Measurements from ENCODE around the gene ATP6V1F. TPM values are rescaled to one million over a fixed set of nuclear protein-coding genes. Genes with fewer than 3 reads are reported as not detected.

ATP6V1F gene
- total RNA-seq, 5 donors from 2014 or later (not counting 1 experiment from before 2014, with no cell fraction given) = 62.6 to 78.1 (median 75.5) TPM

DNA sequence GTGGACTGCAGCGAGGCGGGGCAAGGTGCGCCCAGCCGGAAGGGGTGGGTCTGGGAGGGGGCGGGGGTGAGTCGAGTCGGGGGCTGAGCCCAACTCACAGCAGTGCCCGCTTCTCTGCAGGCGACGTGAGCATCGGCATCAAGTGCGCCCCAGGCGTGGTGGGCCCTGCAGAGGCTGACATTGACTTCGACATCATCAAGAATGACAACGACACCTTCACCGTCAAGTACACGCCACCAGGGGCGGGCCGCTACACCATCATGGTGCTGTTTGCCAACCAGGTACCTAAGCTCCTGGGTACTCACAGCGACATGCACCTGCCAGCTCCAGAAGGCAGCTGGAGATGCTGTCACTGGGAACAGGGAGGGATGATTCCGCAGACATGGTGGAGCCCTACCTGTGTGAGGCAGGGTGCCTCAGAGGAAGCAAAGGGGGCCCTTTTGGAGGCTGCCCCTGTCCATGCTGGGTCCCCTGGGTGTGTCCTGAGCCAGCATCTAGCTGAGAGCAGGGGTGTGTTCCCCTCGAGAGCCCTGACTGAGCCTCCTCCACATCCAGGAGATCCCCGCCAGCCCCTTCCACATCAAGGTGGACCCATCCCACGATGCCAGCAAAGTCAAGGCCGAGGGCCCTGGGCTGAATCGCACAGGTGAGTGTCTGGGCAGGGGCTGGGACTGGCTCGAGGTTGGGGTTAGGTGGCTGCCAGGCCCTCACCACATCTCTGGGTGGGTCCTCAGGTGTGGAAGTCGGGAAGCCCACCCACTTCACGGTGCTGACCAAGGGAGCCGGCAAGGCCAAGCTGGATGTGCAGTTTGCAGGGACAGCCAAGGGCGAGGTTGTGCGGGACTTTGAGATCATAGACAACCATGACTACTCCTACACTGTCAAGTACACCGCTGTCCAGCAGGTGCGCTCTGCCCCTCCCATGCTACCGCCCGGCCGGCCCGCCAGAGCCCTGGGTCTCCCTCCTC lies 19.7 kb upstream of the ATP6V1F start:
- POLR2A ChIA-PET = no interaction called here
- no peak overlapping the region for H3K27ac ChIP-seq (ENCODE audit: low read length)
- CTCF ChIA-PET = interaction anchor here in 1 of 2 donors (1.0 kb wide), 1 partner anchor 20 kb away, joined by 3 read pairs; the partner anchor contains the start of gene ATP6V1F
- H3K36me3 ChIP-seq (ENCODE audit: control insufficient read depth in 2 of 2, extremely low read depth in 1 of 2, insufficient read depth in 1 of 2, low read length in 1 of 2) = no peaks in the 10 kb centered on the region
- peaks cover 0 to 6% of the 10 kb centered on the region in 2 experiments for H3K4me1 ChIP-seq (ENCODE audit: control insufficient read depth in 1 of 2, extremely low read depth in 1 of 2, insufficient read depth in 2 of 2, low read length in 2 of 2)
- H3K27ac Mint-ChIP-seq = no peak overlapping the region
- WGBS (ENCODE audit: insufficient coverage) = 87% methylated on average over 28 of the region's 38 CpGs
- no peaks in the 10 kb centered on the region for H3K27me3 Mint-ChIP-seq
- no peak for DNase-seq
- no peak overlapping the region for H3K4me3 ChIP-seq (ENCODE audit: control insufficient read depth in 1 of 2, extremely low read depth in 1 of 2, low read length in 1 of 2)
- no peak overlapping the region for H3K4me3 Mint-ChIP-seq
- no peaks in the 10 kb centered on the region for H3K9me3 Mint-ChIP-seq
- no peaks in the 10 kb centered on the region for H3K36me3 Mint-ChIP-seq
- peaks cover 0 to 9% of the 10 kb centered on the region in 2 experiments for H3K27me3 ChIP-seq (replicated peaks in 1 of 2; ENCODE audit: control insufficient read depth in 2 of 2, extremely low read depth in 1 of 2, insufficient read depth in 2 of 2, low read length in 1 of 2)
- peaks cover 0 to 1% (median 0%) of the 10 kb centered on the region in 3 donors for H3K4me1 Mint-ChIP-seq
- ATAC-seq (replicated peaks in 1 of 4) = no peak
- no peaks in the 10 kb centered on the region for H3K9me3 ChIP-seq

GRCh38 chr7:128843938-128844621 lies 18.6 kb upstream of the ATP6V1F start:
- Mint-ChIP-seq H3K9me3 (no peaks in the 10 kb centered on the region), H3K27ac (no peak overlapping the region), H3K4me1 (peaks cover 0 to 1% (median 0%) of the 10 kb centered on the region in 3 donors), H3K36me3 (no peaks in the 10 kb centered on the region), H3K4me3 (no peak overlapping the region), H3K27me3 (no peaks in the 10 kb centered on the region)
- ChIA-PET POLR2A (no interaction called here), CTCF (no interaction called here)
- Histone ChIP-seq H3K4me1 (ENCODE audit: control insufficient read depth in 1 of 2, extremely low read depth in 1 of 2, insufficient read depth in 2 of 2, low read length in 2 of 2) (peaks cover 0 to 6% of the 10 kb centered on the region in 2 experiments), H3K4me3 (ENCODE audit: control insufficient read depth in 1 of 2, extremely low read depth in 1 of 2, low read length in 1 of 2) (no peak overlapping the region), H3K36me3 (ENCODE audit: control insufficient read depth in 2 of 2, extremely low read depth in 1 of 2, insufficient read depth in 1 of 2, low read length in 1 of 2) (no peaks in the 10 kb centered on the region), H3K27ac (ENCODE audit: low read length) (no peak overlapping the region), H3K9me3 (no peaks in the 10 kb centered on the region), H3K27me3 (replicated peaks in 1 of 2; ENCODE audit: control insufficient read depth in 2 of 2, extremely low read depth in 1 of 2, insufficient read depth in 2 of 2, low read length in 1 of 2) (peaks cover 0 to 9% of the 10 kb centered on the region in 2 experiments)
- no peak for DNase-seq
- 94% methylated on average over 14 of the region's 17 CpGs for WGBS (ENCODE audit: insufficient coverage)
- no peak for ATAC-seq (replicated peaks in 1 of 4)

- Mint-ChIP-seq H3K27ac (no peak overlapping the region), H3K9me3 (no peaks in the 10 kb centered on the region), H3K4me3 (no peak overlapping the region), H3K36me3 (no peaks in the 10 kb centered on the region), H3K4me1 (peaks cover 0 to 1% (median 0%) of the 10 kb centered on the region in 3 donors), H3K27me3 (no peaks in the 10 kb centered on the region)
- Histone ChIP-seq H3K27ac (ENCODE audit: low read length) (no peak overlapping the region), H3K36me3 (ENCODE audit: control insufficient read depth in 2 of 2, extremely low read depth in 1 of 2, insufficient read depth in 1 of 2, low read length in 1 of 2) (no peaks in the 10 kb centered on the region), H3K9me3 (no peaks in the 10 kb centered on the region), H3K4me3 (ENCODE audit: control insufficient read depth in 1 of 2, extremely low read depth in 1 of 2, low read length in 1 of 2) (no peak overlapping the region), H3K27me3 (replicated peaks in 1 of 2; ENCODE audit: control insufficient read depth in 2 of 2, extremely low read depth in 1 of 2, insufficient read depth in 2 of 2, low read length in 1 of 2) (peaks cover 0 to 11% of the 10 kb centered on the region in 2 experiments), H3K4me1 (ENCODE audit: control insufficient read depth in 1 of 2, extremely low read depth in 1 of 2, insufficient read depth in 2 of 2, low read length in 2 of 2) (peaks cover 0 to 6% of the 10 kb centered on the region in 2 experiments)
- POLR2A ChIA-PET = no interaction called here
- DNase-seq (no peak), ATAC-seq (replicated peaks in 1 of 4) (no peak)
- CTCF ChIA-PET = no interaction called here
- WGBS (ENCODE audit: insufficient coverage) = 91% methylated on average over 22 of the region's 25 CpGs
Measured at GRCh38 chr7:128844777-128845311, 17.8 kb upstream of the ATP6V1F start.

- no peak overlapping the region for H3K27ac Mint-ChIP-seq
- WGBS (ENCODE audit: insufficient coverage) = 78% methylated on average over 4 of the region's 5 CpGs
- CTCF ChIA-PET = no interaction called here
Measured at GRCh38 chr7:128845475-128845874, 17.2 kb upstream of the ATP6V1F start.

DNA sequence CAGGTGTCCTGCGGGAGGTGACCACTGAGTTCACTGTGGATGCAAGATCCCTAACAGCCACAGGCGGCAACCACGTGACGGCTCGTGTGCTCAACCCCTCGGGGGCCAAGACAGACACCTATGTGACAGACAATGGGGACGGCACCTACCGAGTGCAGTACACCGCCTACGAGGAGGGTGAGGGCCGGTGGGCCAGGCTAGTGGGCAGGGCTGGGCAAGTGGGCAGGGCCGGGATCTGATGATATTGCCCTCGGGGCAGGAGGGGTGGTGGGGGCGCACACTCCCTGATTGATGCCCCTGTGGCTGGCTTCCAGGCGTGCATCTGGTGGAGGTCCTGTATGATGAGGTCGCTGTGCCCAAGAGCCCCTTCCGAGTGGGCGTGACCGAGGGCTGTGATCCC lies 16.7 kb upstream of the ATP6V1F start:
- no peak for DNase-seq
- CTCF ChIA-PET = no interaction called here
- ATAC-seq (replicated peaks in 1 of 4) = no peak

More at GRCh38 chr7:128845475-128845874, 17.2 kb upstream of the ATP6V1F start:
- H3K4me3 Mint-ChIP-seq = no peak overlapping the region
- H3K36me3 Mint-ChIP-seq = no peaks in the 10 kb centered on the region
- H3K27me3 ChIP-seq (replicated peaks in 1 of 2; ENCODE audit: control insufficient read depth in 2 of 2, extremely low read depth in 1 of 2, insufficient read depth in 2 of 2, low read length in 1 of 2) = peaks cover 0 to 11% of the 10 kb centered on the region in 2 experiments
- H3K4me1 ChIP-seq (ENCODE audit: control insufficient read depth in 1 of 2, extremely low read depth in 1 of 2, insufficient read depth in 2 of 2, low read length in 2 of 2) = peaks cover 0 to 6% of the 10 kb centered on the region in 2 experiments
- no peaks in the 10 kb centered on the region for H3K27me3 Mint-ChIP-seq
- peaks cover 0 to 1% (median 0%) of the 10 kb centered on the region in 3 donors for H3K4me1 Mint-ChIP-seq
- H3K4me3 ChIP-seq (ENCODE audit: control insufficient read depth in 1 of 2, extremely low read depth in 1 of 2, low read length in 1 of 2) = no peak overlapping the region
- POLR2A ChIA-PET = no interaction called here
- no peaks in the 10 kb centered on the region for H3K9me3 ChIP-seq
- no peak overlapping the region for H3K27ac ChIP-seq (ENCODE audit: low read length)
- DNase-seq (no peak), ATAC-seq (replicated peaks in 1 of 4) (no peak)
- H3K9me3 Mint-ChIP-seq = no peaks in the 10 kb centered on the region
- no peaks in the 10 kb centered on the region for H3K36me3 ChIP-seq (ENCODE audit: control insufficient read depth in 2 of 2, extremely low read depth in 1 of 2, insufficient read depth in 1 of 2, low read length in 1 of 2)

GRCh38 chr7:128846781-128847444 lies 15.7 kb upstream of the ATP6V1F start:
- H3K36me3 ChIP-seq (ENCODE audit: control insufficient read depth in 2 of 2, extremely low read depth in 1 of 2, insufficient read depth in 1 of 2, low read length in 1 of 2) = no peaks in the 10 kb centered on the region
- Mint-ChIP-seq H3K9me3 (no peaks in the 10 kb centered on the region), H3K27me3 (no peaks in the 10 kb centered on the region), H3K4me1 (peaks cover 0 to 1% (median 0%) of the 10 kb centered on the region in 3 donors), H3K4me3 (no peak overlapping the region), H3K36me3 (no peaks in the 10 kb centered on the region), H3K27ac (no peak overlapping the region)
- no peak for ATAC-seq (replicated peaks in 1 of 4)
- no peaks in the 10 kb centered on the region for H3K9me3 ChIP-seq
- H3K4me3 ChIP-seq (ENCODE audit: control insufficient read depth in 1 of 2, extremely low read depth in 1 of 2, low read length in 1 of 2) = no peak overlapping the region
- DNase-seq = no peak
- CTCF ChIA-PET = interaction anchor here in 1 of 2 donors (0.5 kb wide), 1 partner anchor 85 kb away, joined by 4 read pairs; no protein-coding TSS in a partner anchor
- H3K27ac ChIP-seq (ENCODE audit: low read length) = no peak overlapping the region
- peaks cover 0 to 4% of the 10 kb centered on the region in 2 experiments for H3K4me1 ChIP-seq (ENCODE audit: control insufficient read depth in 1 of 2, extremely low read depth in 1 of 2, insufficient read depth in 2 of 2, low read length in 2 of 2)
- WGBS (ENCODE audit: insufficient coverage) = no CpG with 5 or more reads among the region's 14 CpGs
- H3K27me3 ChIP-seq (replicated peaks in 1 of 2; ENCODE audit: control insufficient read depth in 2 of 2, extremely low read depth in 1 of 2, insufficient read depth in 2 of 2, low read length in 1 of 2) = peaks cover 0 to 10% of the 10 kb centered on the region in 2 experiments
- POLR2A ChIA-PET = no interaction called here

More for the DNA sequence above, 16.7 kb upstream of the ATP6V1F start:
- Mint-ChIP-seq H3K4me3 (no peak overlapping the region), H3K9me3 (no peaks in the 10 kb centered on the region), H3K36me3 (no peaks in the 10 kb centered on the region), H3K4me1 (peaks cover 0 to 1% (median 0%) of the 10 kb centered on the region in 3 donors), H3K27me3 (no peaks in the 10 kb centered on the region), H3K27ac (no peak overlapping the region)
- peaks cover 0 to 6% of the 10 kb centered on the region in 2 experiments for H3K4me1 ChIP-seq (ENCODE audit: control insufficient read depth in 1 of 2, extremely low read depth in 1 of 2, insufficient read depth in 2 of 2, low read length in 2 of 2)
- no peak overlapping the region for H3K27ac ChIP-seq (ENCODE audit: low read length)
- no peak overlapping the region for H3K4me3 ChIP-seq (ENCODE audit: control insufficient read depth in 1 of 2, extremely low read depth in 1 of 2, low read length in 1 of 2)
- peaks cover 0 to 11% of the 10 kb centered on the region in 2 experiments for H3K27me3 ChIP-seq (replicated peaks in 1 of 2; ENCODE audit: control insufficient read depth in 2 of 2, extremely low read depth in 1 of 2, insufficient read depth in 2 of 2, low read length in 1 of 2)
- no peaks in the 10 kb centered on the region for H3K36me3 ChIP-seq (ENCODE audit: control insufficient read depth in 2 of 2, extremely low read depth in 1 of 2, insufficient read depth in 1 of 2, low read length in 1 of 2)
- WGBS (ENCODE audit: insufficient coverage) = 86% methylated on average over 18 of the region's 19 CpGs
- POLR2A ChIA-PET = no interaction called here
- H3K9me3 ChIP-seq = no peaks in the 10 kb centered on the region
